Loucy (cell line): ENCODE data around the gene GSDMA.

Experiments used
- H2AFZ ChIP-seq: fragments of 200-600 bp; sonication (generic); 2 replicates; pipeline ENCODE4 v1.6.0; 2016; ENCODE audit warnings: antibody characterized with exemption, mild to moderate bottlenecking, low read length, moderate library complexity
- H3F3A ChIP-seq: fragments of 200-600 bp; 2 replicates; pipeline ENCODE4 v1.6.0; 2016; ENCODE audit warnings: antibody characterized with exemption, low read depth, mild to moderate bottlenecking
- H3K27me3 ChIP-seq: fragments of 200-600 bp; sonication (generic); 2 replicates; pipeline ENCODE4 v1.6.1; 2014; ENCODE audit warnings: low read length, mild to moderate bottlenecking; ENCODE audit not compliant: insufficient read depth, poor library complexity, severe bottlenecking
- H3K36me3 ChIP-seq: fragments of 200-600 bp; sonication (generic); 2 replicates; pipeline ENCODE4 v1.6.1; 2016; ENCODE audit warnings: low read length; ENCODE audit not compliant: insufficient read depth
- H3K4me1 ChIP-seq: fragments of 200-600 bp; sonication (generic); 2 replicates; pipeline ENCODE4 v1.5.1; 2014; ENCODE audit warnings: low read length, mild to moderate bottlenecking; ENCODE audit not compliant: insufficient read depth, poor library complexity, severe bottlenecking
- H3K4me2 ChIP-seq: fragments of 200-600 bp; sonication (generic); 2 replicates; pipeline ENCODE4 v1.6.0; 2014; ENCODE audit warnings: antibody characterized with exemption, low read length, low read depth, mild to moderate bottlenecking; ENCODE audit not compliant: poor library complexity, severe bottlenecking
- H3K4me3 ChIP-seq: fragments of 200-600 bp; sonication (generic); 2 replicates; pipeline ENCODE4 v1.5.1; 2014; ENCODE audit warnings: low read length, mild to moderate bottlenecking, mixed read lengths; ENCODE audit not compliant: poor library complexity, severe bottlenecking
- H3K79me2 ChIP-seq: fragments of 200-600 bp; sonication (generic); 2 replicates; pipeline ENCODE4 v1.6.1; 2014; ENCODE audit warnings: low read length; ENCODE audit not compliant: insufficient read depth
- H3K9ac ChIP-seq: fragments of 200-600 bp; sonication (generic); 2 replicates; pipeline ENCODE4 v1.6.0; 2014; ENCODE audit warnings: mild to moderate bottlenecking, low read depth, low read length, moderate library complexity; ENCODE audit not compliant: poor library complexity, severe bottlenecking
- H3K9me2 ChIP-seq: fragments of 200-600 bp; sonication (generic); replicated peaks from 2 replicates; pipeline ENCODE4 v1.6.1; 2016; ENCODE audit warnings: low read depth, low read length, mixed read lengths
- H3K9me3 ChIP-seq: fragments of 200-600 bp; sonication (generic); 2 replicates; pipeline ENCODE4 v1.6.1; 2014; ENCODE audit warnings: mild to moderate bottlenecking, antibody characterized with exemption, low read length, low read depth; ENCODE audit not compliant: insufficient read depth
- H4K20me1 ChIP-seq: fragments of 200-600 bp; sonication (generic); 2 replicates; pipeline ENCODE4 v1.6.0; 2014; ENCODE audit warnings: antibody characterized with exemption, low read length, mild to moderate bottlenecking; ENCODE audit not compliant: insufficient read depth, poor library complexity, severe bottlenecking
- CTCF ChIP-seq: fragments of 200-600 bp; sonication (generic); conservative IDR thresholded peaks from 2 replicates; pipeline ENCODE4 v1.5.1; 2014; ENCODE audit warnings: mild to moderate bottlenecking, antibody characterized with exemption, low read length
- EZH2phosphoT487 ChIP-seq: fragments of 200-600 bp; IDR thresholded peaks from 2 replicates; pipeline ENCODE4 v1.6.1; 2018; ENCODE audit warnings: antibody characterized with exemption, mild to moderate bottlenecking, moderate library complexity, borderline replicate concordance

The GSDMA gene

GRCh38 chr17:39954876-39955275 lies 7.9 kb upstream of the GSDMA start:
- no peaks in the 10 kb centered on the region for H4K20me1 ChIP-seq
- no peaks in the 10 kb centered on the region for H3K9me2 ChIP-seq
- no peaks in the 10 kb centered on the region for H3F3A ChIP-seq
- no peaks in the 10 kb centered on the region for H3K9me3 ChIP-seq
- H2AFZ ChIP-seq: no peak overlapping the region
- TF ChIP-seq CTCF: no peak
- TF ChIP-seq EZH2phosphoT487: no peak
- no peaks in the 10 kb centered on the region for H3K4me1 ChIP-seq
- no peak overlapping the region for H3K4me3 ChIP-seq
- H3K9ac ChIP-seq: no peak overlapping the region
- H3K79me2 ChIP-seq: no peaks in the 10 kb centered on the region
- no peaks in the 10 kb centered on the region for H3K36me3 ChIP-seq
- no peak overlapping the region for H3K4me2 ChIP-seq
- no peaks in the 10 kb centered on the region for H3K27me3 ChIP-seq

DNA sequence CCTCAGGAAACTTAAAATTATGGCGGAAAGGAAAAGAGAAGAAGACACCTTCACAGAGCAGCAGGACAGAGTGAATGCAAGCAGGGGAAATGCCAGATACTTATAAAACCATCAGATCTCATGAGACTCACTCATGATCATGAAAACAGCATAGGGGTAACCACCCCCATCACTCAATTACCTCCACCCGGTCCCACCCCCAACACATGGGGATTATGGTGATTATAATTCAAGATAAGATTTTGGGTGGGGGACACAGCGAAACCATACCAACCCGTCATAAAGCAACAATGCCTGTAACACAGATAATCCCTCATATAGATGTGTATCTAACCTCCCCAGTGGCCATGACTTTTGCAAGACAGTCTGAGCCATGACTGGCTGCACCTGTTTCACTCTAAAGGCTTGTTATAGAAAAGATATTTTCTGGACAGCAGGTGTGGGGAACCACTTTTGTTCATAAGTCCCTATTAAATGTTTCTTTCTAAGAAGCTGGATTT lies 7.0 kb upstream of the GSDMA start:
- no peak for TF ChIP-seq CTCF
- no peak for TF ChIP-seq EZH2phosphoT487
- H3F3A ChIP-seq: no peaks in the 10 kb centered on the region

DNA sequence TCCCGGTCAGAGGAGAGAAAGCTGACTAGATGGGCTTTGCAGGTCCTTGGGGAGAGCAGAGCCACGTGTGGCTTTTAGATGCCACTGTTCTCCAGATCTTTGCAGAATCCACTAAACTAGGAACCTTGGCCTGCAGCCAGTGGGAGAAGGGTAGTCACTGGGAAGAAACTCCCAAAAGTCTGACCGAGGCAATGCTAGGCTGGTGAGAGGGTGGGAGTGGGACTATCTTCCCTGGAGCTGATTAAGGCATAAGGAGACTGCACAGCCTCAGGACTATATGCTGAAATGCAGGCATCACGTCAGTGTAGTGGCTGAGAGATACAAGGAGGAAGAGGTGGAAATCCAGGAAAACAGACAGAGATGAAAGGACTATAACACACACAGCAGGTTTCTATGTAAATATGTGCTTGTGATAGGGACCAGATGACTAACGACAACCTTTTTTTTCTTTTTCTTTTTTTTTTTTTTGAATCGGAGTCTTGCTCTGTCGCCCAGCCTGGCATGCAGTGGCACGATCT lies 2.2 kb upstream of the GSDMA start:
- no peaks in the 10 kb centered on the region for H4K20me1 ChIP-seq
- H3K4me3 ChIP-seq: no peak overlapping the region
- no peak for TF ChIP-seq CTCF
- no peak for TF ChIP-seq EZH2phosphoT487
- H3K36me3 ChIP-seq: no peaks in the 10 kb centered on the region
- H3F3A ChIP-seq: no peaks in the 10 kb centered on the region
- no peaks in the 10 kb centered on the region for H3K79me2 ChIP-seq
- no peak overlapping the region for H2AFZ ChIP-seq
- no peaks in the 10 kb centered on the region for H3K27me3 ChIP-seq
- no peak overlapping the region for H3K9ac ChIP-seq
- no peak overlapping the region for H3K4me2 ChIP-seq
- no peaks in the 10 kb centered on the region for H3K9me3 ChIP-seq
- H3K9me2 ChIP-seq: no peaks in the 10 kb centered on the region
- no peaks in the 10 kb centered on the region for H3K4me1 ChIP-seq

More for the DNA sequence above, 7.0 kb upstream of the GSDMA start:
- Histone ChIP-seq H2AFZ (no peak overlapping the region), H3K4me1 (no peaks in the 10 kb centered on the region), H3K9ac (no peak overlapping the region), H3K9me2 (no peaks in the 10 kb centered on the region), H3K4me2 (no peak overlapping the region), H3K36me3 (no peaks in the 10 kb centered on the region), H3K27me3 (no peaks in the 10 kb centered on the region), H4K20me1 (no peaks in the 10 kb centered on the region), H3K79me2 (no peaks in the 10 kb centered on the region), H3K4me3 (no peak overlapping the region), H3K9me3 (no peaks in the 10 kb centered on the region)
